ENCODE data around the gene SLC25A43. TPM values are rescaled to one million over a fixed set of nuclear protein-coding genes. Genes with fewer than 3 reads are reported as not detected.
"Not testable (repeated sequence)": the region's sequence is repeated elsewhere in the genome, so short reads cannot be mapped to it uniquely, and the experiment has no call there.

SLC25A43 gene
- total and polyA plus RNA-seq, 12 donors: 0.63 to 5.9 (median 2.8) TPM

GRCh38 chrX:119486745-119487144, 87.6 kb downstream of the SLC25A43 start:
- DNase-seq (no peak), ATAC-seq (no peak)
- Histone ChIP-seq H3K9me3 (no peaks in the 10 kb centered on the region), H3K4me1 (peaks cover 0 to 13% (median 3%) of the 10 kb centered on the region in 9 donors), H3K36me3 (no peaks in the 10 kb centered on the region), H3K4me3 (no peak overlapping the region), H3K27ac (no peak overlapping the region), H3K27me3 (no peaks in the 10 kb centered on the region)
- TF ChIP-seq, protein P1, sequence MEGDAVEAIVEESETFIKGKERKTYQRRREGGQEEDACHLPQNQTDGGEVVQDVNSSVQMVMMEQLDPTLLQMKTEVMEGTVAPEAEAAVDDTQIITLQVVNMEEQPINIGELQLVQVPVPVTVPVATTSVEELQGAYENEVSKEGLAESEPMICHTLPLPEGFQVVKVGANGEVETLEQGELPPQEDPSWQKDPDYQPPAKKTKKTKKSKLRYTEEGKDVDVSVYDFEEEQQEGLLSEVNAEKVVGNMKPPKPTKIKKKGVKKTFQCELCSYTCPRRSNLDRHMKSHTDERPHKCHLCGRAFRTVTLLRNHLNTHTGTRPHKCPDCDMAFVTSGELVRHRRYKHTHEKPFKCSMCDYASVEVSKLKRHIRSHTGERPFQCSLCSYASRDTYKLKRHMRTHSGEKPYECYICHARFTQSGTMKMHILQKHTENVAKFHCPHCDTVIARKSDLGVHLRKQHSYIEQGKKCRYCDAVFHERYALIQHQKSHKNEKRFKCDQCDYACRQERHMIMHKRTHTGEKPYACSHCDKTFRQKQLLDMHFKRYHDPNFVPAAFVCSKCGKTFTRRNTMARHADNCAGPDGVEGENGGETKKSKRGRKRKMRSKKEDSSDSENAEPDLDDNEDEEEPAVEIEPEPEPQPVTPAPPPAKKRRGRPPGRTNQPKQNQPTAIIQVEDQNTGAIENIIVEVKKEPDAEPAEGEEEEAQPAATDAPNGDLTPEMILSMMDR (IDR thresholded peaks at IDR 0.05): no peak
- intact Hi-C loops (cut with DNase I): no loop called here
- 86 to 90% methylated on average over 11 of the region's 11 CpGs for WGBS, 2 donors

DNA sequence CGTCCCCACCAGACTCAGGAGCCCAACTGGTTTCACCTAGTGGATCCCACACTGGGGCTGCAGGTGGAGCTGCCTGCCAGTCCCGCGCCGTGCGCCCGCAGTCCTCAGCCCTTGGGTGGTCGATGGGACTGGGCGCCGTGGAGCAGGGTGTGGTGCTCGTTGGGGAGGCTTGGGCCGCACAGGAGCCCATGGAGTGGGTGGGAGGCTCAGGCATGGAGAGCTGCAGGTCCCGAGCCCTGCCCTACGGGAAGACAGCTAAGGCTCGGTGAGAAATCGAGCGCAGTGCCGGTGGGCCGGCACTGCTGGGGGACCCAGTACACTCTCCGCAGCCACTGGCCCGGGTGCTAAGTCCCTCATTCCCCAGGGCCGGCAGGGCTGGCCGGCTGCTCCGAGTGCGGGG, 88.6 kb downstream of the SLC25A43 start:
- H3K36me3 ChIP-seq; ATAC-seq; H3K27me3 ChIP-seq; intact Hi-C loops (cut with DNase I); DNase-seq; H3K9me3 ChIP-seq; H3K4me3 ChIP-seq; H3K27ac ChIP-seq; H3K4me1 ChIP-seq: not testable (repeated sequence)
- WGBS, 2 donors: 94 to 98% methylated on average over 10 to 24 of the region's 24 CpGs

- intact Hi-C loops (cut with DNase I): no loop called here
- TF ChIP-seq, protein P1 (IDR thresholded peaks at IDR 0.05): peak; percentile 41 to 70 (median 55)
- no peak overlapping the region for H3K27ac ChIP-seq
- no peaks in the 10 kb centered on the region for H3K27me3 ChIP-seq
- DNase-seq (peak in 1 of 2 donors; percentile 53), ATAC-seq (no peak)
- no peaks in the 10 kb centered on the region for H3K4me1 ChIP-seq
- no peak overlapping the region for H3K4me3 ChIP-seq
- no peaks in the 10 kb centered on the region for H3K36me3 ChIP-seq
- 11 to 15% methylated on average over 8 of the region's 8 CpGs for WGBS, 2 donors
- H3K9me3 ChIP-seq: no peaks in the 10 kb centered on the region
These were observed 89.6 kb downstream of the SLC25A43 start for GRCh38 chrX:119488749-119489148.

GRCh38 chrX:119489212-119490074, 90.3 kb downstream of the SLC25A43 start:
- Histone ChIP-seq H3K27me3 (no peaks in the 10 kb centered on the region), H3K4me3 (no peak overlapping the region), H3K9me3 (no peaks in the 10 kb centered on the region), H3K4me1 (no peaks in the 10 kb centered on the region), H3K36me3 (no peaks in the 10 kb centered on the region), H3K27ac (no peak overlapping the region)
- ATAC-seq (no peak), DNase-seq (no peak)
- WGBS, 2 donors: 84 to 88% methylated on average over 13 of the region's 13 CpGs
- TF ChIP-seq, protein P1 (IDR thresholded peaks at IDR 0.05): no peak
- intact Hi-C loops (cut with DNase I): no loop called here

DNA sequence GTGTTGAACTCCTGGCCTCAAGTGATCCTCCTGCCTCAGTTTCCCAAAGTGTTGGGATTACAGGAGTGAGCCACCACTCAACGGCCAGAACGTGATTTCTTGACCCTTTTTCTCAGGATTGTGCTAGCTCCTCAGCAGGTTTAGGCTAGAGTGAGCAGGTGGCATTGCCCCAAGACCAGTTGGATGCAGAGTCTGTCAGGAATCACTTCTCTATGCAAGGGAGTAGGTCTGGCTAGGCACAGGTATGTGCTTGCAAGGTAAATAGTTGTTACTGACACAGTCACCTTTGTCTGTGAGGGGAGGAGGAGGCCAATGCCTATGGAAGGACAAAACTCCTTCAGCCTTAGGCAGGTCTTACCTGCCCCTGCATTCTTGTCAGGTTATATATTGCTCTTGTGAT, 93.3 kb downstream of the SLC25A43 start:
- H3K4me3 ChIP-seq: no peak overlapping the region
- H3K9me3 ChIP-seq: no peaks in the 10 kb centered on the region
- intact Hi-C loops (cut with DNase I): no loop called here
- no peaks in the 10 kb centered on the region for H3K4me1 ChIP-seq
- H3K27me3 ChIP-seq: no peaks in the 10 kb centered on the region
- H3K27ac ChIP-seq: no peak overlapping the region
- ATAC-seq (no peak), DNase-seq (no peak)
- TF ChIP-seq, protein P1 (IDR thresholded peaks at IDR 0.05): no peak
- H3K36me3 ChIP-seq: no peaks in the 10 kb centered on the region
- WGBS, 2 donors: 79 to 96% methylated on average over 2 of the region's 2 CpGs

GRCh38 chrX:119493851-119494495, 94.8 kb downstream of the SLC25A43 start:
- ATAC-seq; H3K27ac ChIP-seq; H3K36me3 ChIP-seq; H3K9me3 ChIP-seq; H3K4me3 ChIP-seq; H3K4me1 ChIP-seq; intact Hi-C loops (cut with DNase I); H3K27me3 ChIP-seq; DNase-seq: not testable (repeated sequence)
- 94% methylated on average over 10 of the region's 10 CpGs for WGBS, 2 donors
